H54 (cell line): Measurements from ENCODE around the gene PDE4D.
A peak's percentile ranks its signal among the peaks of the same experiment; 100 is the strongest.

Source experiments
- DNase-seq: peaks from one replicate; pipeline ENCODE4 v3.0.0; 2011; ENCODE audit warnings: low spot score, mixed read lengths; ENCODE audit not compliant: insufficient read length
- FAIRE-seq: peaks from 3 replicates; lab custom pipeline; 2011; peaks lifted over from hg19 to GRCh38; lab: Jason Lieb, UNC
- POLR2A ChIP-seq: IDR thresholded peaks from 2 replicates; pipeline ENCODE4 v1.6.1; 2011; ENCODE audit warnings: low read depth, mild to moderate bottlenecking, low read length

The PDE4D gene

DNA sequence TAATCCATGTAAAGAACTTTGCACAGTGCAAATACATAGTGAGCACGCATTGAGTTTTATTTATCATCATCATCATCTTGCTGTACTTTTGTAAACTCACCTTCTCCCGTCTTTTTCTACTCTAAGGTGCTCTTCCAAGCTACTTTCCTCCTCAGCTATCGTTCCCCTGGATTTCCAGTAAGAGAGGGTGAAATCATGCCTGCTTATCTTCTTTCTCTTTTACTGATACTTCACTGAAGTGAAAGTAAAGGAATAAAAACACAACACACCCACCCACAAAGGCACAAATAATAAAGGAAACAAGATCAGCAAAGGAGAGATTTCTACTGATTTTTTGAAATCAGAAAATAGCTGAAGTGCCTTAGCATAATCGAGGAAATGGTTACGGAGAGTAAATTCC, 800.8 kb downstream of the PDE4D start:
- DNase-seq (no peak), FAIRE-seq (no peak)
- no peak for TF ChIP-seq POLR2A

DNA sequence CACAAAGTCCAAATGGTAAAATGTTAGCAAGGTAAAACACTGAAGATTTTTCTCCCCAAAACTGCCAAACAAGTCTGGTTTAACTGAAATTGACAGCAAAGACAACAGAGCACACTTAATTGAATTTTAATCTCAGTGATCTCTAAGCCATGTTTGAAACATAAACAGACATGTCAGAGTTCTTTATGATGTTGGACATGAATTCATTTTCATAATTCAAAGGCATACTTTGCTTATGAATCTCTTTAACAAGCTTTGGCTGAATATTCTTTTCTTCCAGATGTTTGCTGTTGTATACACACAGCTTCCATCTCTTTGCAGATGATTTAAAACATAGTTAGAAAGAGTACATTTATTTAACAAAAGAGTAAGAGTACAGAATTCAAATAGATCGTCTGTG, 801.6 kb downstream of the PDE4D start:
- FAIRE-seq (peak; percentile 45), DNase-seq (no peak)
- TF ChIP-seq POLR2A, result no peak

DNA sequence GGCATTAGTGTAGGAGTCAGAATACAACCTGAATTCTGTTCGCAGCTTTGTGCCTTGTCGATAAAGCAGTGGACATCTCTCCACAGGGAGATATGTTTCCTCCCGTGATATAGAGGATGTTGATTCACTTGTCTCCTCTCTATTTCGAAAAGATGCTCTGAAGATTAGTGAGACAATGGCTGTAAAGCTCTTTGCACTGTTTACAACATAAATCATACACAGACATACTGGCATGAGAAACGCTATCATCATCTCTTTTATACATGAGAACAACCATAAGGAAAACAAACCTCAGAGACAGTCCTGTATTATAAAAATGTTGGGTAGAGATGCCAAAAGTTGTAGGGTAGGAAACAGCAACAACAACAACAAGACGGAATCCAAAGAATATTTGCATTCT, 803.2 kb downstream of the PDE4D start:
- FAIRE-seq, result no peak
- TF ChIP-seq POLR2A, result no peak
- DNase-seq, result no peak

DNA sequence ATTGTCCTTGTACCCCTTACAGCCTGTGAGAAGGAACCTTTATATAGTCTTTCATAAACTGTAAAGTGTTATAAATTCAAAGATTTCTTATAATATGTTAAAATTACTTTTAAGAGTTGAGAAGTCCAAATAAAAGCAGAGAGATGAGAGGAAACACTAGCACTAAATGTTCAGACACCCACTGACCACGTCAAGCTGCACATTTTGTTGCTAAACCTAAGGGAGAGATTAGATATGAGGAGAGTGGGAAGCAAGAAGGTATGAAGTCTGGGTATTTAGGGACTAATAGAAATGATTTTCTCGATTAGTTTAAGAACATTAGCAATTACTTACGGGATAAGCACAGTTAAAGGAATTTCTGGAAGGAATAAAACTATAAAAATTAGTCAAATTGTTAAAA, 803.8 kb downstream of the PDE4D start:
- no peak for FAIRE-seq
- TF ChIP-seq POLR2A, result no peak
- DNase-seq, result no peak

DNA sequence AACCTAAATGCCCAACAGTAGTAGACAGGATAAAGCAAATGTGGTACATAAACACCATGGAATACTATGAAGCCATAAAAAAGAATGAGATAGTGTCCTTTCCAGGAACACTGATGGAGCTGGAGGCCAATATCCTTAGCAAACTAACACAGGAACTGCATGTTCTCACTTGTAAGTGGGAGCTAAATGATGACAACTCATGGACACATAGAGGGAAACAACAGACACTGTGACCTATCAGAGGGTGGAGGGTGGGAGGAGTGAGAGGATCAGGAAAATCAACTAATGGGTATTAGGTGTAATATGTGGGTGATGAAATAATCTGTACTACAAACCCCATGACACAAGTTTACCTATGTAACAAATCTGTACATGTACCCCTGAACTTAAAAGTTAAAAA, 805.0 kb downstream of the PDE4D start:
- TF ChIP-seq POLR2A, result no peak
- no peak for DNase-seq
- FAIRE-seq, result no peak

DNA sequence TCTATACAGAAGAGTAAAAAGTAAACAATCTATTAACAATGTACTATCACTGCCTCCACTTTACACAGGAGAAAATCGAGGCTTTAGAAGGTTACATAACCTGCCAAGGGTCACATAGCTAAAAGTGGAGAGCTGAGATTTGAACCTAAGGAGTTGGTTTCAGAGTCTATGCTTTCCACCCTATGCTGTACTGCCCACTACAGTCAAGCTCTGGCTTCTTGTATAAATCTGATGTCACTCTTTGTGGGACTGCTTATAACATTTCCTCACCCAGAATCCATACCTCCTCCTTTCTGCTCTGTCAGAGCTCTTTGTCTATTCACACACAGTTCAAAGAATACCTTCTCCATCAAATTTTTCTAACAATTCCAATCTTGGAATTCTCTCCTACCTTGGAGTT, 807.5 kb downstream of the PDE4D start:
- no peak for TF ChIP-seq POLR2A
- DNase-seq (no peak), FAIRE-seq (no peak)

DNA sequence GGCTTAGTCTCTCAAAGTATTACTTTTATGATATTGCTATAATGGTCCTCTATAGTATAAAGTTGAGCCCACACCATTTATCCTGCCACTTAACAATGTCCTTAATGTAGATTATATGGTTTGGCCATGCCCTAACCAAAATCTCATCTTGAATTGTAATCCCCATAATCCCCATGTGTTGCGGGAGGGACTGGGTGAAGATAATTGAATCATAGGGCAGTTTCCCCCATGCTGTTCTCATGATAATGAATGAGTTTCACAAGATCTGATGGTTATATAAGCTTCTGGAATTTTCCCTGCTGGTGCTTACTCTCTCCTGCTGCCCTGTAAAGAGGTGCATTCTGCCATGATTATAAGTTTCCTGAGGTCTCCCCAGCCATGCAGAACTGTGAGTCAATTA, 811.8 kb downstream of the PDE4D start:
- FAIRE-seq, result no peak
- no peak for TF ChIP-seq POLR2A
- DNase-seq, result no peak

DNA sequence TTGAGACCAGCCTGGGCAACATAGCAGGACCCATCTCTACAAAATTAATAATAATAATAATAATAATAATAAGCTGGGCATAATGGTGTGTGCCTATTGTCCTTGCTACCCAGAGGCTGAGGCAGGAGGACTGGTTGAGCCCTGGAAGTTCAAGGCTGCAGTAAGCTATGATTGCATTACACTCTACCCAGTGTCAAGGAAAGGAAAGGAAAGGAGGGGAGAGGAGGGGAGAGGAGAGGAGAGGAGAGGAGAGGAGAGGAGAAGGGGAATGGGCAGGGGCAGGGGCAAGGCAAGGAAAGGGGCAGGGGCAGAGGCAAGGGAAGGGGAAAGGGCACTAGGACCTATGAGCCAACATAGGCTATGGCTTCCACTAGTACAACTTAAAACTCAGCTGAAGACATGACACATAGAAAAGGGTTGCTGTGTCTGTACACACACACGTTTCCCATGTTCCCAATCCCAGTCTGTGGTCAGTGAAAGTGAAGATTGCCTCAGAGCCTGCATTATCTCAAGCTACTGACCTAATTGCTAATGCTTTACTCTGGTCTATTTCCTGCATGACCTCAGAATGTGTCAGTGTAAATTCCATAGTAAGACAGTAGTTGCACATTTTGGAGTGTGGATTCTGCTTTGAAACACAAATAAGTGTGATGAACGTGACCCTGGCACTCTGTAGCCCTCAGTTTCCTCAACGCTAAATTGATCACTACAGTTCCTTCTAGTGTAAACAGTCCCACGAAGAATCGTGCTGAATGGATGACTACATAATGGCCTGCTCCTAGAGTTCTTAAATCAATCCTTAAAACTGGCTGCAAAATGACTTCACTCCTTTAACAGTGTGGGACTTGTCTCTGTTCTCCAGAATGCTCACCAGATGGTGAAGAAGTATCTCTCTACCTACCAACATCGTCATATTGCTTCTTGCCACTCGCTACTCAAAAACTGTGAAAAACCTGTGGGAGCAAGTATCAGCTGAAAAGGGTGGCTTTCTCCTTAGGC, 813.6 kb downstream of the PDE4D start:
- DNase-seq (peak; percentile 26), FAIRE-seq (peak; percentile 99)
- TF ChIP-seq POLR2A, result no peak

DNA sequence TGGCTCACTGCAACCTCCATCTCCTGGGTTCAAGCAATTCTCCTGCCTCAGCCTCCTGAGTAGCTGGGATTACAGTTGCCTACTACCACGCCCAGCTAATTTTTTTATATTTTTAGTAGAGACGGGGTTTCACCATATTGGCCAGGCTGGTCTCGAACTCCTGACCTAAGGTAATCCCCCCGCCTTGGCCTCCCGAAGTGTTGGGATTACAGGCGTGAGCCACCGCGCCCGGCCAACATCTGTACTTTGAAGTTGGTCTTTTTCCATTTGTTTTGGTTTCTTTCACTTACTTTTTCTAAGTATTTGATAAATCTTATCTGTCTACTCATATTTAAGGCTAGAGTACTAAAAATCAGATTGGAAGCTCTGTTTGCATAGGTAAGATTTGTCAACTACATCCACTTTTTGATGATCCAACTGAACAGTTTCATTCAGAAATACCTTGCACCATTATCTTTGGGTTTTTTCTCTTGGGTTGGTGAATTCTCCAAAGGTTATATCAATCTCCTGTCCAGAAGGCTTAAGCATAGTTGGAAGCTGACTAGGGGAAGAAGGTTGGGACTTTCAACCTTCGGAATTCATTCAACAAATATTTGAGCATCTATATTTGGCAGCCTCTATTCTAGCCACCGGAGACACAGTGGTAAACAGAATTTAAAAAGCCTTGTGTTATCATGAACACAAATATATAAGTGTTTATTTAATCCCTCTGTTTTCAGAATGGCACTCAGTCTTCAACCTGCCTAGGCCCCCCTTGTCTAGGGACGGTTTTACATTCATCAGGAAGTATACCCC, 821.6 kb downstream of the PDE4D start:
- DNase-seq, result no peak

DNA sequence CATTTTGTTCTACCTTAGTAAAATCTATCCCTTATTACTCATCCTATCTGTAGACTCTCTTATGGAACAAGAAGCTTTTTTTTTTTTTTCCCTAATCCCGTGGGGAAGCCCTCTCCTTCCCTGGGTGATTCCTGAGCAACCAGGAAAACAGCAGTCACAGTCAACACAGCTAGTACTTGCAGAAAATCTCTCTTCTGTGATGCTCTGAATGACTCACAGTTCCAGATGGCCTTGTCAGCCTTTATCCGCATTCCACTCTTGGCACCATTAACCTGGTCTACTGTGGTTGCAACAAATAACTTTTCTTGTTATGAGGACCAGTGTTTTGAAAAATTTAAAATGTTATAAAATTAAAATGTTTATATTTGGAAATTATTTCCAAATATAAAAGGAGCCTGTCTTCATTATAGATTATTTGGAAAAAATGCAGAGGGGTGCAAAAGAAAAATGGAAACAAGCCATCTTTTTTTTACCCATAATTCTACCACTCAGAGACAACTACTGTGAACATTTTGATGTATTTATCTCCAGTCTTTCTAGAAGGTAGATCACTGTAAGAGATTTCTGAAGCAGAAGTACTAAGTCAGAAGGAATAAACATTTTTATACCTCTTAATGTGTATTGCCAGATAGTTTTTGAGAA, 824.0 kb downstream of the PDE4D start:
- peak; percentile 98 for FAIRE-seq
- TF ChIP-seq POLR2A, result no peak
- DNase-seq, result peak; percentile 36

More for the DNA sequence above, 821.6 kb downstream of the PDE4D start:
- TF ChIP-seq POLR2A, result no peak
- no peak for FAIRE-seq

DNA sequence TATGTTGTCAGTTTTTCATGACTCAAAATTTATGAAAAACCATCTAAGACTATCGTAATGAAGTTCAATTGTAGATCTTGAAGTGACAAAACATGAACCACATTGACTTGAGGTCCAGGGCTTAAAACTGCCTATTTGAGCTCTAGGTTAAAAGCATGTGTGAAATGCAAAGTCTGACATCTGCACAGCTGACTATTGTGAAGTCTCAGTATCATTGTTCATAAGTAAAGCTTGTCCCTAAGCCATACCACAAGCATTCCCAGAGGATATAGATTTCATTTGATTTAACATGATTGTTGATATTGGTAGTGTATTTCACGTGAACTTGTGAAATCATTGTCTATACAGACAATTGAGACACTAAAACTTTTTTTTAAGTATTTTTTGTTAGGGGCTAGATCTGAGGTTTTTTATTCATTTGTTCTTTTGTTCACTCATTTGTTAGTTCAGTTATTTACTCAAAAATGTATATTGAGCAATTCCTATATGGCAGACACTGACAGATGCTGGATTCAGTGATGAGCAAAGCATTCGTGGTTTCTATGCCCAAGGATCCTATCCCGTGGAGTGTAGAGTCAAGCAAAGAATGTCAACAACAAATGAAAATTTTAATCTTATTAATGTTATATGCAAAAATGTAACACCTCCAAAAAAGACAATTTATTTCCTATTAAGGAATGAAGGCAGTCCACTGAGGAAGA, 825.4 kb downstream of the PDE4D start:
- TF ChIP-seq POLR2A, result no peak
- FAIRE-seq (no peak), DNase-seq (no peak)

DNA sequence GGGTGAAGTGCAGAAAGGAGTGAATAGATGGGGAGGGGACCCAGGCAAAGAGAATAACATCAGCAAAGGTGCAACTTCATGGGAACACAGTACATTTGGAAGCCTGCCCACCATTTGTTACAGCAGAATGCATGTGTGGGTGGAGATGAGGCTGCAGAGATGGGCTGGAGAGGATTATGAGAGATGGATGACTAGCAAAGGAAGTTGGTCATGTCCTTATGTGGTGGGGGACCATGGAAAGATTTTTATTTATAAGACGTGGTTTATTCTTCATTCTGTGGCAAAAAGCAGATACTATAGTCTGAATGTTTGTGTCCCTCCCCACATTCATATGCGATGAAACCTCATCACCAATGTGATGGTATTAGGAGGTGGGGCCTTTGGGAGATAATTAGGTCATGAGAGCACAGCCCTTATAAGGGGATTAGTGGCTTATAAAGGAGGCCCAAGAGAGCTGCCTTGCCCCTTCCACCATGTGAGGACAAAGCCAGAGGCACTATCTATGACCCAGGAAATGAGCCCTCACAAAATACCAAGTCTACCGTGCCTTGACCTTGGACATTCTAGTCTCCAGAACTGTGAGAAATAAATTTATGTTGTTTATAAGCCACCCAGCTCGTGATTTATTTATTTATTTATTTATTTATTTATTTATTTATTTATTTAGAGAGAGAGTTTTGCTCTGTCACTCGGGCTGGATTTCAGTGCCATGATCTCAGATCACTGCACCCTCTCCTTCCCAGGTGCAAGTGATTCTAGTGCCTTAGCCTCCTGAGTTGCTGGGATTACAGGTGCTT, 827.0 kb downstream of the PDE4D start:
- peak; percentile 33 for FAIRE-seq
- TF ChIP-seq POLR2A, result no peak
- no peak for DNase-seq
